ENCODE measurements around the gene INF2. TPM values are rescaled to one million over a fixed set of nuclear protein-coding genes. Genes with fewer than 3 reads are reported as not detected.

Gene INF2
- total RNA-seq, 3 donors from 2014 or later = 31.0 to 70.9 (median 51.5) TPM

GRCh38 chr14:104694991-104695659 lies 5.7 kb downstream of the INF2 start:
- no peak for DNase-seq (ENCODE audit: low spot score in 2 of 2)
- intact Hi-C loops (cut with DNase I; ENCODE audit: low total_unique reads) = no loop called here
- no peaks in the 10 kb centered on the region for H3K27me3 ChIP-seq
- H3K27ac ChIP-seq = peak overlapping the region; percentile 10 to 84
- H3K4me3 ChIP-seq = peak overlapping the region in 1 of 3 donors; percentile 28
- TF ChIP-seq CTCF (IDR thresholded peaks at IDR 0.05) (no peak), POLR2AphosphoS5 (IDR thresholded peaks at IDR 0.05) (no peak), POLR2A (IDR thresholded peaks at IDR 0.05) (no peak)
- no peaks in the 10 kb centered on the region for H3K36me3 ChIP-seq
- peaks cover 24 to 39% of the 10 kb centered on the region in 2 donors for H3K4me1 ChIP-seq
- no peaks in the 10 kb centered on the region for H3K9me3 ChIP-seq

- Histone ChIP-seq H3K36me3 (no peaks in the 10 kb centered on the region), H3K27ac (peak overlapping the region in 1 of 2 donors; percentile 84), H3K27me3 (no peaks in the 10 kb centered on the region), H3K4me3 (peak overlapping the region in 1 of 3 donors; percentile 28), H3K9me3 (no peaks in the 10 kb centered on the region), H3K4me1 (peaks cover 22 to 37% of the 10 kb centered on the region in 2 donors)
- intact Hi-C loops (cut with DNase I; ENCODE audit: low total_unique reads) = no loop called here
- DNase-seq (ENCODE audit: low spot score in 2 of 2) = no peak
- TF ChIP-seq POLR2A (IDR thresholded peaks at IDR 0.05) (no peak), CTCF (IDR thresholded peaks at IDR 0.05) (no peak), POLR2AphosphoS5 (IDR thresholded peaks at IDR 0.05) (no peak)
Measured at GRCh38 chr14:104695660-104696000, 6.2 kb downstream of the INF2 start.

GRCh38 chr14:104696671-104697316 lies 7.4 kb downstream of the INF2 start:
- Histone ChIP-seq H3K4me1 (peaks cover 16 to 26% of the 10 kb centered on the region in 2 donors), H3K9me3 (no peaks in the 10 kb centered on the region), H3K36me3 (peaks cover 4% of the 10 kb centered on the region), H3K4me3 (no peak overlapping the region), H3K27me3 (no peaks in the 10 kb centered on the region), H3K27ac (peak overlapping the region in 1 of 2 donors; percentile 61)
- TF ChIP-seq POLR2AphosphoS5 (IDR thresholded peaks at IDR 0.05) = no peak
- TF ChIP-seq POLR2A (IDR thresholded peaks at IDR 0.05) = no peak
- TF ChIP-seq CTCF (IDR thresholded peaks at IDR 0.05) = no peak
- intact Hi-C loops (cut with DNase I; ENCODE audit: low total_unique reads) = no loop called here
- no peak for DNase-seq (ENCODE audit: low spot score in 2 of 2)

- Histone ChIP-seq H3K4me1 (peaks cover 16 to 25% of the 10 kb centered on the region in 2 donors), H3K9me3 (no peaks in the 10 kb centered on the region), H3K4me3 (no peak overlapping the region), H3K36me3 (peaks cover 4% of the 10 kb centered on the region), H3K27me3 (no peaks in the 10 kb centered on the region), H3K27ac (peak overlapping the region in 1 of 2 donors; percentile 61)
- intact Hi-C loops (cut with DNase I; ENCODE audit: low total_unique reads) = no loop called here
- DNase-seq (ENCODE audit: low spot score in 2 of 2) = no peak
- no peak for TF ChIP-seq POLR2A (IDR thresholded peaks at IDR 0.05)
- no peak for TF ChIP-seq CTCF (IDR thresholded peaks at IDR 0.05)
- TF ChIP-seq POLR2AphosphoS5 (IDR thresholded peaks at IDR 0.05) = no peak
Measured at GRCh38 chr14:104697317-104697703, 7.9 kb downstream of the INF2 start.

GRCh38 chr14:104697892-104698583 lies 8.6 kb downstream of the INF2 start:
- no peak for TF ChIP-seq POLR2A (IDR thresholded peaks at IDR 0.05)
- no peak for TF ChIP-seq CTCF (IDR thresholded peaks at IDR 0.05)
- no peak for TF ChIP-seq POLR2AphosphoS5 (IDR thresholded peaks at IDR 0.05)
- H3K4me1 ChIP-seq = peaks cover 16 to 25% of the 10 kb centered on the region in 2 donors
- DNase-seq (ENCODE audit: low spot score in 2 of 2) = no peak
- peak overlapping the region in 1 of 3 donors; percentile 11 for H3K4me3 ChIP-seq
- H3K9me3 ChIP-seq = no peaks in the 10 kb centered on the region
- peak overlapping the region in 1 of 2 donors; percentile 61 for H3K27ac ChIP-seq
- peaks cover 4% of the 10 kb centered on the region for H3K36me3 ChIP-seq
- no peaks in the 10 kb centered on the region for H3K27me3 ChIP-seq
- intact Hi-C loops (cut with DNase I; ENCODE audit: low total_unique reads) = no loop called here
